Breast epithelium (tissue), 3 donors: ENCODE data around the gene STARD3.

Source experiments
- CTCF ChIP-seq, 3 donors: fragments of 450-650 bp; IDR thresholded peaks; one replicate each; pipeline ENCODE4 v1.5.1; 2016 to 2017; ENCODE audit warnings: antibody characterized with exemption in 3 of 3, mild to moderate bottlenecking in 3 of 3, moderate library complexity in 3 of 3
- POLR2A ChIP-seq: fragments of 450-650 bp; IDR thresholded peaks from one replicate; pipeline ENCODE4 v1.6.1; 2016; ENCODE audit warnings: antibody characterized with exemption, mild to moderate bottlenecking, moderate library complexity

- TF ChIP-seq CTCF (IDR thresholded peaks at IDR 0.05) (no peak), POLR2A (no peak)
These were observed 61.0 kb downstream of the STARD3 start for GRCh38 chr17:39697961-39698360.
